ENCODE measurements around the gene RERE. TPM values are rescaled to one million over a fixed set of nuclear protein-coding genes. Genes with fewer than 3 reads are reported as not detected.

Gene RERE
- total RNA-seq, 2 donors from 2014 or later: 74.5 to 128 TPM

GRCh38 chr1:8666389-8667167, 150.9 kb downstream of the RERE start:
- Histone ChIP-seq H3K36me3 (replicated peaks in 1 of 2; ENCODE audit: insufficient read depth in 1 of 2, low read depth in 2 of 2) (no peaks in the 10 kb centered on the region), H3K27me3 (no peaks in the 10 kb centered on the region), H3K4me3 (no peak overlapping the region), H3K9me3 (no peaks in the 10 kb centered on the region), H3K27ac (peak overlapping the region in 3 of 4 donors; percentile 2 to 38 (median 8)), H3K4me1 (peaks cover 85% of the 10 kb centered on the region)
- ATAC-seq (peak; percentile 47), DNase-seq (peak in 2 of 4 donors; percentile 27 to 45)
- WGBS, 2 donors: 10 to 17% methylated on average over 5 of the region's 5 CpGs
- no peak for TF ChIP-seq POLR2A (IDR thresholded peaks at IDR 0.05)
- TF ChIP-seq, protein P1, sequence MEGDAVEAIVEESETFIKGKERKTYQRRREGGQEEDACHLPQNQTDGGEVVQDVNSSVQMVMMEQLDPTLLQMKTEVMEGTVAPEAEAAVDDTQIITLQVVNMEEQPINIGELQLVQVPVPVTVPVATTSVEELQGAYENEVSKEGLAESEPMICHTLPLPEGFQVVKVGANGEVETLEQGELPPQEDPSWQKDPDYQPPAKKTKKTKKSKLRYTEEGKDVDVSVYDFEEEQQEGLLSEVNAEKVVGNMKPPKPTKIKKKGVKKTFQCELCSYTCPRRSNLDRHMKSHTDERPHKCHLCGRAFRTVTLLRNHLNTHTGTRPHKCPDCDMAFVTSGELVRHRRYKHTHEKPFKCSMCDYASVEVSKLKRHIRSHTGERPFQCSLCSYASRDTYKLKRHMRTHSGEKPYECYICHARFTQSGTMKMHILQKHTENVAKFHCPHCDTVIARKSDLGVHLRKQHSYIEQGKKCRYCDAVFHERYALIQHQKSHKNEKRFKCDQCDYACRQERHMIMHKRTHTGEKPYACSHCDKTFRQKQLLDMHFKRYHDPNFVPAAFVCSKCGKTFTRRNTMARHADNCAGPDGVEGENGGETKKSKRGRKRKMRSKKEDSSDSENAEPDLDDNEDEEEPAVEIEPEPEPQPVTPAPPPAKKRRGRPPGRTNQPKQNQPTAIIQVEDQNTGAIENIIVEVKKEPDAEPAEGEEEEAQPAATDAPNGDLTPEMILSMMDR (IDR thresholded peaks at IDR 0.05): no peak
- intact Hi-C loops (cut with DNase I): no loop called here

GRCh38 chr1:8665833-8666232, 151.6 kb downstream of the RERE start:
- no peak for DNase-seq
- no peaks in the 10 kb centered on the region for H3K9me3 ChIP-seq
- H3K4me3 ChIP-seq: no peak overlapping the region
- WGBS, 2 donors: 21 to 38% methylated on average over 2 of the region's 2 CpGs
- H3K27ac ChIP-seq: peak overlapping the region in 3 of 4 donors; percentile 2 to 38 (median 8)
- no peaks in the 10 kb centered on the region for H3K36me3 ChIP-seq (replicated peaks in 1 of 2; ENCODE audit: insufficient read depth in 1 of 2, low read depth in 2 of 2)
- H3K27me3 ChIP-seq: no peaks in the 10 kb centered on the region
- H3K4me1 ChIP-seq: peaks cover 85% of the 10 kb centered on the region
- TF ChIP-seq, protein P1 (IDR thresholded peaks at IDR 0.05): no peak
- no peak for TF ChIP-seq POLR2A (IDR thresholded peaks at IDR 0.05)
- intact Hi-C loops (cut with DNase I): no loop called here
- ATAC-seq: no peak

- Histone ChIP-seq H3K36me3 (replicated peaks in 1 of 2; ENCODE audit: insufficient read depth in 1 of 2, low read depth in 2 of 2) (no peaks in the 10 kb centered on the region), H3K27me3 (no peaks in the 10 kb centered on the region), H3K27ac (peak overlapping the region in 1 of 4 donors; percentile 13), H3K4me1 (peaks cover 84% of the 10 kb centered on the region), H3K4me3 (no peak overlapping the region), H3K9me3 (no peaks in the 10 kb centered on the region)
- WGBS, 2 donors: 61 to 82% methylated on average over 4 of the region's 4 CpGs
- DNase-seq (no peak), ATAC-seq (no peak)
- intact Hi-C loops (cut with DNase I): no loop called here
- TF ChIP-seq POLR2A (IDR thresholded peaks at IDR 0.05): no peak
- TF ChIP-seq, protein P1 (IDR thresholded peaks at IDR 0.05): no peak
These were observed 152.6 kb downstream of the RERE start for GRCh38 chr1:8664887-8665286.

DNA sequence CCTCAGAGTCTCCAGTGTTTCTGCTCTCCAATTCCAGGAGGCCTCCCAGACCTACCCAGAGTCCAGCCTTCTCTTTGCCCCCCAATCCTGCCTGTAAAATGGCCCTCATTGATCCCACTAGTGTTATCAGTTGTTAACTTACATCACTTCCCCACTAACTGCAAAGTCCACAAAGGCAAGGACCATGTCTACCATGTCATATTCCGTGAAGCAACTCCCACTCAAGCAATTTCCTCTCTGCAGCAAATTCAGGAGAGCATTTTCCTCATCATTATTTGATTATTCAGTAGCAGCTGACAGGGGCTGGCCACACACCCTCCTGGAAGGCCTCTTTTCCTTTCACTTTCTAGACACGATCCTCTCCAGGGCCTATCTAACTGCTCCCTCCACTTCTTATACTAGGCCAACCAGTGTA, 153.5 kb downstream of the RERE start:
- intact Hi-C loops (cut with DNase I): no loop called here
- peak in 2 of 4 donors; percentile 26 to 41 for DNase-seq
- peak overlapping the region in 2 of 4 donors; percentile 9 to 52 for H3K27ac ChIP-seq
- no peaks in the 10 kb centered on the region for H3K36me3 ChIP-seq (replicated peaks in 1 of 2; ENCODE audit: insufficient read depth in 1 of 2, low read depth in 2 of 2)
- H3K27me3 ChIP-seq: no peaks in the 10 kb centered on the region
- WGBS, 2 donors: 51 to 55% methylated on average over 2 of the region's 2 CpGs
- peak; percentile 26 for ATAC-seq
- no peaks in the 10 kb centered on the region for H3K9me3 ChIP-seq
- TF ChIP-seq, protein P1 (IDR thresholded peaks at IDR 0.05): no peak
- no peak for TF ChIP-seq POLR2A (IDR thresholded peaks at IDR 0.05)
- H3K4me1 ChIP-seq: peaks cover 80% of the 10 kb centered on the region
- H3K4me3 ChIP-seq: no peak overlapping the region

Data from body of pancreas (tissue), 4 donors.